K562 treated with DMSO at 1 percent for 48 hours (cell line): ENCODE data around the gene CC2D1B. TPM values are rescaled to one million over a fixed set of nuclear protein-coding genes. Genes with fewer than 3 reads are reported as not detected.

Experiments
- total RNA-seq: library from RNA; unstranded; fragments of 300-600 nt; gene quantifications from 2 replicates; pipeline ENCODE4 v1.2.3, GENCODE V29; 2022; ENCODE audit warnings: low replicate concordance; ENCODE audit errors: extremely low read depth

CC2D1B gene, protein sequence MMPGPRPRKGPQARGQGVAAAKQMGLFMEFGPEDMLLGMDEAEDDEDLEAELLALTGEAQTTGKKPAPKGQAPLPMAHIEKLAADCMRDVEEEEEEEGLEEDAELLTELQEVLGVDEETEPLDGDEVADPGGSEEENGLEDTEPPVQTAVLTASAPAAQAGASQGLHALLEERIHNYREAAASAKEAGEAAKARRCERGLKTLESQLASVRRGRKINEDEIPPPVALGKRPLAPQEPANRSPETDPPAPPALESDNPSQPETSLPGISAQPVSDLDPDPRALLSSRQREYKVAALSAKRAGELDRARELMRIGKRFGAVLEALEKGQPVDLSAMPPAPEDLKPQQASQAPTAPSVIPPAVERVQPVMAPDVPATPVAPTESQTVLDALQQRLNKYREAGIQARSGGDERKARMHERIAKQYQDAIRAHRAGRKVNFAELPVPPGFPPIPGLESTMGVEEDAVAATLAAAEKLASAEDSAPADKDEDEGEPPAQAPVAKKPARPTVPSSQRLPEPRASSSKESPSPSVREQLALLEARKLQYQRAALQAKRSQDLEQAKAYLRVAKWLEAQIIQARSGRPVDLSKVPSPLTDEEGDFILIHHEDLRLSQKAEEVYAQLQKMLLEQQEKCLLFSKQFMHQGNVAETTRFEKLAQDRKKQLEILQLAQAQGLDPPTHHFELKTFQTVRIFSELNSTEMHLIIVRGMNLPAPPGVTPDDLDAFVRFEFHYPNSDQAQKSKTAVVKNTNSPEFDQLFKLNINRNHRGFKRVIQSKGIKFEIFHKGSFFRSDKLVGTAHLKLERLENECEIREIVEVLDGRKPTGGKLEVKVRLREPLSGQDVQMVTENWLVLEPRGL
- not detected in 2 replicates for total RNA-seq

DNA sequence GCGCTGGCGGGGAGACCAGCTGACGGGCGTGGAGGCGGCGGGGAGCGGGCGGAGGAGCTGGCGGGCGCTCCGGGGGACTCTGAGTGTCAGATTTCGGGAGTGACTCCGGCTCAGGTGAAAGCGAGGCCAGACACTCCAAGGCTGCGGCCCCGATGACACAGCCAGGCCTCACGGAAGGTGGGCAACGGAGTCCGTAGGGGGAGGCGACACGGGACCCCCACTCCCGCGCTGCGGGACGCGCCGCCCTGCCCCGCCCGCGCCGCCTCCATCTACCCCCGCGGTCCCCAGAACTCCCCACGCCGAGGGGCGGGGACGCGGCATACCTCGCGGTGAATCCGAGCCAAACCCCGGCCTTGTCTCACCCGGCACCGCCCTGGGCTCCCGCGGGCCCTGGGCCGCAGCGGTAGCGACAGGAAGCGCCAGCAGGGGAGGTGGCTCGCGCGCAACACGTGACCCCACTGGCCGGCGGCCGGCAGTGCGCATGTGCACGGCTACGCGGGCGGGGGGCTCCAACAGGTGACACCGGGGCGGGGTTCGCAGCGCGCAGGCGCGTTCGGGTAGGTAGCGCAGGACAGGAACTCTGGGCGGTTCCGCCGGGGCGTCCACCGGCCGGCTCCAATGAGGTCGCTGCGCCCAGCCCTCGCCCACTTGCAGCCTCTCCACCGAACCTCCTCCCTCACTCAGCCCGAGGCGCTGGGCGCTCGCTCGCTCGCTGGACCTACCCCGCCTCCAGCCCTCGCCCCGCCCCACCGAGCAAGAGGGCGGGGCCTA lies at the start of gene CC2D1B:
CC2D1B (minus strand) TSS at position 460 of the 771 bp plus-strand sequence. CDS start 1,585 bp downstream, outside the sequence.

DNA sequence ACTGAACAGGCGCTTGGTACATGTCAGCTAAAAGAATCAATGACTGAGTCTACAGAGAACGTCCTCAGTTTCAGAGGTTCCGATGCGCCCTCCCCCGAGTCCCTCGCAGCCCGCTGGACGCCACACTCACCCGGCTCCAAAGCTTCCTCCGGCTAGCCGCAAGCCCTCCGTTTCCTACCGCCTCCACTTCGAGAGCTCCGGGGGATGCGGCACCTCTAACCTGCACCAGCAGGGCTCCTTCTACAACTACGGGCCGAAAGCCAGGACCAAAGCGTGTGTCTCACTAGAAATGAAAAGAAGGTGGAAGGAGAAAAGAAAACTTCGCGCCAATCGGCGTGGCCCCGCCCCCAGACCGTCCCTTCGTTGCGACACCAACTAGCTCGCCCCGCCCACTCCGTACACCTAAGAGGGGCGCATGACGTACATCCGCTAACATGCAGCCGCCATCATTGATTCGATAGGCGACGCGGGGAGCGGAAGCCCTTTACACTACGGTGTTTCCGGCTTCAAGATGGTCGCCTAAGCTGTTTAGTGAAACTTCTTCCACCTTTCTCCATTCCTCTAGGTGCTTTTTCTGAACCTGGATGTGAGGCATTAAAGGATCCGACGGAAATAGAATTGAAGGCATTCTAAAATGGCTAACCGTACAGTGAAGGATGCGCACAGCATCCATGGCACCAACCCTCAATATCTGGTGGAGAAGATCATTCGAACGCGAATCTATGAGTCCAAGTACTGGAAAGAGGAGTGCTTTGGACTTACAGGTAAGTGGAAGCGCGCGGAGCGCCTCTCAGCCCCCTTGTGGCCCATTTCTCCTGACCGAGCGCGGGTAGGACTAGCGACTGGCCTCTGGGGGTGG lies 38.3 kb upstream of the CC2D1B start, which contains the start of the genes ORC1 and PRPF38A:
ORC1 (minus strand) TSS at position 308 of the 859 bp plus-strand sequence. CDS start 2,200 bp downstream, outside the sequence.
PRPF38A (plus strand) TSS at position 487 of the 859 bp plus-strand sequence; CDS start at position 635, 148 bp downstream.

Other genes with a start within 250 kb of the CC2D1B start
- gene ZFYVE9, start 224.1 kb downstream of the CC2D1B start, total RNA-seq = not detected in 2 replicates
- gene ORC1, start 38.2 kb upstream of the CC2D1B start, total RNA-seq = not detected in 2 replicates
- not detected in 2 replicates for gene PRPF38A, start 38.4 kb upstream of the CC2D1B start, total RNA-seq
- gene TUT4, start 186.9 kb upstream of the CC2D1B start, total RNA-seq = not detected in 2 replicates
- gene GPX7, start 236.2 kb upstream of the CC2D1B start, total RNA-seq = not detected in 2 replicates